Mucosa of descending colon (tissue), 3 donors: ENCODE measurements around the gene MAGI1. TPM values are rescaled to one million over a fixed set of nuclear protein-coding genes. Genes with fewer than 3 reads are reported as not detected.

Experiments used
- ATAC-seq: fragments of 200-7000 bp; cut with Tn5 transposase; one replicate; pipeline ENCODE4 v1.9.1; 2020; ENCODE audit warnings: mild to moderate bottlenecking, moderate library complexity
- DNase-seq, 3 donors: peaks; one replicate each; pipeline ENCODE4 v3.0.0-alpha.2; 2020
- H3K36me3 ChIP-seq: fragments of 200-600 bp; one replicate; pipeline ENCODE4 v1.8.0; 2021; ENCODE audit warnings: low read depth, mild to moderate bottlenecking
- H3K4me1 ChIP-seq: fragments of 200-600 bp; one replicate; pipeline ENCODE4 v1.8.0; 2021; ENCODE audit warnings: low read depth, mild to moderate bottlenecking
- H3K4me3 ChIP-seq: fragments of 200-600 bp; one replicate; pipeline ENCODE4 v1.8.0; 2021; ENCODE audit warnings: mild to moderate bottlenecking
- H3K9me3 ChIP-seq: fragments of 200-600 bp; one replicate; pipeline ENCODE4 v1.8.0; 2021; ENCODE audit warnings: mild to moderate bottlenecking
- CTCF ChIP-seq: fragments of 200-600 bp; IDR thresholded peaks from one replicate; pipeline ENCODE4 v1.8.0; 2022; ENCODE audit warnings: antibody characterized with exemption, mild to moderate bottlenecking
- intact Hi-C, 2 donors: fragments of 100-400 bp; cut with DNase I in 1 of 2; cut with micrococcal nuclease in 1 of 2; formaldehyde crosslinking; loops; one replicate each; pipeline versions ENCODE4 v1.11.0 to v1.11.1; 2022; cut with DNase I, micrococcal nuclease
- total RNA-seq, 3 donors: library from RNA; stranded (reverse); fragmentation: NEBNext Ultra II Directional in 2 of 3; extraction: Animal tissue kit (Norgen Biotek cat#: 25700) in 2 of 3; gene quantifications; one replicate each; pipeline versions ENCODE4 v1.2.1 to v1.2.4, GENCODE V29; 2021 to 2023
- donor health status: DM: no; HTN: no; CAD: no; lungs with moderate emphysema.
- donor health status: DM: no; HTN: no; CAD: no.
- donor health status: DM: no; HTN: yes; CAD: no.

The MAGI1 gene
- total RNA-seq, 3 donors from 2014 or later, result 41.9 to 59.6 (median 45.6) TPM

GRCh38 chr3:65687741-65688140 lies 351.0 kb downstream of the MAGI1 start:
- no peak for TF ChIP-seq CTCF
- Histone ChIP-seq H3K36me3 (no peaks in the 10 kb centered on the region), H3K4me3 (no peak overlapping the region), H3K4me1 (no peaks in the 10 kb centered on the region), H3K9me3 (no peaks in the 10 kb centered on the region)
- intact Hi-C loops, result no loop called here
- no peak for ATAC-seq
- DNase-seq, result no peak

GRCh38 chr3:65685621-65686235 lies 353.0 kb downstream of the MAGI1 start:
- DNase-seq, result no peak
- ATAC-seq, result no peak
- Histone ChIP-seq H3K4me1 (no peaks in the 10 kb centered on the region), H3K4me3 (no peak overlapping the region), H3K9me3 (no peaks in the 10 kb centered on the region), H3K36me3 (no peaks in the 10 kb centered on the region)
- TF ChIP-seq CTCF, result no peak
- intact Hi-C loops, result no loop called here

- intact Hi-C loops, result no loop called here
- no peaks in the 10 kb centered on the region for H3K4me1 ChIP-seq
- DNase-seq (no peak), ATAC-seq (no peak)
- TF ChIP-seq CTCF, result no peak
- no peaks in the 10 kb centered on the region for H3K9me3 ChIP-seq
- no peak overlapping the region for H3K4me3 ChIP-seq
- no peaks in the 10 kb centered on the region for H3K36me3 ChIP-seq
These were observed 360.2 kb downstream of the MAGI1 start for GRCh38 chr3:65678516-65678915.

- no peaks in the 10 kb centered on the region for H3K36me3 ChIP-seq
- intact Hi-C loops, result no loop called here
These were observed 361.2 kb downstream of the MAGI1 start for GRCh38 chr3:65677486-65678010.

GRCh38 chr3:65676580-65676979 lies 362.1 kb downstream of the MAGI1 start:
- intact Hi-C loops, result no loop called here
- ATAC-seq (no peak), DNase-seq (no peak)
- Histone ChIP-seq H3K4me1 (no peaks in the 10 kb centered on the region), H3K4me3 (no peak overlapping the region), H3K9me3 (no peaks in the 10 kb centered on the region), H3K36me3 (no peaks in the 10 kb centered on the region)
- TF ChIP-seq CTCF, result no peak

More at GRCh38 chr3:65677486-65678010, 361.2 kb downstream of the MAGI1 start:
- no peak for DNase-seq
- ATAC-seq, result no peak
- H3K4me3 ChIP-seq, result no peak overlapping the region
- no peaks in the 10 kb centered on the region for H3K4me1 ChIP-seq
- no peaks in the 10 kb centered on the region for H3K9me3 ChIP-seq
- no peak for TF ChIP-seq CTCF

GRCh38 chr3:65675011-65675410 lies 363.7 kb downstream of the MAGI1 start:
- no peak for TF ChIP-seq CTCF

More at GRCh38 chr3:65675011-65675410, 363.7 kb downstream of the MAGI1 start:
- H3K4me1 ChIP-seq, result no peaks in the 10 kb centered on the region
- intact Hi-C loops, result no loop called here
- ATAC-seq (no peak), DNase-seq (no peak)
- no peak overlapping the region for H3K4me3 ChIP-seq
- no peaks in the 10 kb centered on the region for H3K9me3 ChIP-seq
- H3K36me3 ChIP-seq, result no peaks in the 10 kb centered on the region
